Endodermal cell (in vitro differentiated cells): ENCODE measurements around the gene IRF6. TPM values are rescaled to one million over a fixed set of nuclear protein-coding genes. Genes with fewer than 3 reads are reported as not detected.

ENCODE experiments used
- DNase-seq: peaks from one replicate; pipeline ENCODE4 v3.0.0-alpha.2; 2017
- H3K27ac ChIP-seq: 2 replicates; pipeline ENCODE4 v1.5.1; 2013; ENCODE audit warnings: mild to moderate bottlenecking, low read depth, low read length, moderate library complexity
- H3K27me3 ChIP-seq: 2 replicates; pipeline ENCODE4 v1.6.1; 2013; ENCODE audit warnings: mild to moderate bottlenecking, low read length, moderate library complexity; ENCODE audit not compliant: insufficient read depth, control insufficient read depth, poor library complexity, severe bottlenecking
- H3K36me3 ChIP-seq: 2 replicates; pipeline ENCODE4 v1.7.0; 2013; ENCODE audit warnings: mild to moderate bottlenecking, low read length, moderate library complexity; ENCODE audit not compliant: control insufficient read depth, insufficient read depth
- H3K4me1 ChIP-seq: one replicate; pipeline ENCODE4 v1.7.0; 2013; ENCODE audit warnings: low read length; ENCODE audit not compliant: control insufficient read depth, insufficient read depth
- H3K4me3 ChIP-seq: 2 replicates; pipeline ENCODE4 v1.5.1; 2013; ENCODE audit warnings: mild to moderate bottlenecking, low read length, moderate library complexity
- H3K9ac ChIP-seq: 2 replicates; pipeline ENCODE4 v1.6.1; 2013; ENCODE audit warnings: mild to moderate bottlenecking, low read length, moderate library complexity; ENCODE audit not compliant: poor library complexity, severe bottlenecking; ENCODE audit errors: extremely low read depth
- H3K9me3 ChIP-seq: 2 replicates; pipeline ENCODE4 v1.6.1; 2013; ENCODE audit warnings: mild to moderate bottlenecking, low read length, moderate library complexity; ENCODE audit not compliant: control insufficient read depth
- H3K27ac Mint-ChIP-seq: 2 replicates; pipeline ENCODE4 v1.8.0; 2020; ENCODE audit warnings: mixed read lengths
- H3K27me3 Mint-ChIP-seq: 2 replicates; pipeline ENCODE4 v1.8.0; 2021; ENCODE audit warnings: mild to moderate bottlenecking, mixed read lengths; ENCODE audit not compliant: insufficient read depth
- H3K36me3 Mint-ChIP-seq: 2 replicates; pipeline ENCODE4 v1.8.0; 2020; ENCODE audit warnings: low read depth, mixed read lengths
- H3K4me1 Mint-ChIP-seq: 2 replicates; pipeline ENCODE4 v1.8.0; 2020; ENCODE audit warnings: mixed read lengths
- H3K4me3 Mint-ChIP-seq: 2 replicates; pipeline ENCODE4 v1.8.0; 2020; ENCODE audit warnings: mild to moderate bottlenecking, moderate library complexity, mixed read lengths
- H3K9me3 Mint-ChIP-seq: 2 replicates; pipeline ENCODE4 v1.8.0; 2020; ENCODE audit warnings: mild to moderate bottlenecking, mixed read lengths
- CTCF ChIP-seq: fragments of 200-600 bp; sonication (generic); conservative IDR thresholded peaks from 2 replicates; pipeline ENCODE4 v1.5.0; 2021; ENCODE audit warnings: antibody characterized with exemption, mild to moderate bottlenecking
- WGBS, 2 experiments: methylation state at CpG; one replicate each; pipeline versions ENCODE4 v1.1.5 to v1.1.7; 2013; ENCODE audit warnings: missing lambda C conversion rate in 2 of 2, mixed read lengths in 1 of 2; ENCODE audit not compliant: insufficient coverage in 1 of 2, insufficient read length in 1 of 2; 5-methylcytosine and 5-hydroxymethylcytosine counted together
- total RNA-seq, 2 donors: library from RNA; stranded (reverse); fragmentation: NEBNext Ultra II Directional in 1 of 2; extraction: Animal tissue kit (Norgen Biotek cat#: 25700) in 1 of 2; gene quantifications; 2 replicates in 1 of 2; 3 replicates in 1 of 2; pipeline ENCODE4 v1.2.1, GENCODE V29; 2021

The IRF6 gene
- total RNA-seq, 2 donors from 2014 or later, result 13.8 to 18.2 TPM

- Mint-ChIP-seq H3K4me1 (peaks cover 6% of the 10 kb centered on the region), H3K9me3 (no peaks in the 10 kb centered on the region), H3K27ac (no peak overlapping the region), H3K27me3 (peaks cover 27% of the 10 kb centered on the region), H3K36me3 (no peaks in the 10 kb centered on the region), H3K4me3 (no peak overlapping the region)
- no peak overlapping the region for H3K27ac ChIP-seq
- no peak for TF ChIP-seq CTCF
- no peaks in the 10 kb centered on the region for H3K4me1 ChIP-seq
- peaks cover 15% of the 10 kb centered on the region for H3K27me3 ChIP-seq
- no peak overlapping the region for H3K9ac ChIP-seq
- DNase-seq, result no peak
- H3K4me3 ChIP-seq, result no peak overlapping the region
- no peaks in the 10 kb centered on the region for H3K36me3 ChIP-seq
- WGBS, 2 experiments, result 93% methylated on average over 3 of the region's 3 CpGs; no CpG with 5 or more reads in 1 of the 2 experiments
- no peaks in the 10 kb centered on the region for H3K9me3 ChIP-seq
These were observed 53.1 kb downstream of the IRF6 start for GRCh38 chr1:209752890-209753289.

GRCh38 chr1:209751627-209752231 is 54.2 kb downstream of the IRF6 start:
- no peaks in the 10 kb centered on the region for H3K4me1 ChIP-seq
- Mint-ChIP-seq H3K4me1 (peaks cover 7% of the 10 kb centered on the region), H3K9me3 (no peaks in the 10 kb centered on the region), H3K27ac (no peak overlapping the region), H3K36me3 (no peaks in the 10 kb centered on the region), H3K27me3 (peaks cover 23% of the 10 kb centered on the region), H3K4me3 (no peak overlapping the region)
- no peak overlapping the region for H3K9ac ChIP-seq
- no peak for TF ChIP-seq CTCF
- H3K36me3 ChIP-seq, result no peaks in the 10 kb centered on the region
- no peak overlapping the region for H3K4me3 ChIP-seq
- no peak overlapping the region for H3K27ac ChIP-seq
- DNase-seq, result no peak
- peaks cover 8% of the 10 kb centered on the region for H3K27me3 ChIP-seq
- H3K9me3 ChIP-seq, result no peaks in the 10 kb centered on the region
- WGBS, 2 experiments, result 86 to 88% methylated on average over 3 to 5 of the region's 5 CpGs

GRCh38 chr1:209749670-209750323 is 56.1 kb downstream of the IRF6 start:
- no peak overlapping the region for H3K4me3 ChIP-seq
- no peak for DNase-seq
- H3K36me3 Mint-ChIP-seq, result no peaks in the 10 kb centered on the region
- WGBS, 2 experiments, result 90 to 100% methylated on average over 1 to 4 of the region's 6 CpGs
- no peaks in the 10 kb centered on the region for H3K9me3 ChIP-seq
- H3K27me3 ChIP-seq, result peaks cover 5% of the 10 kb centered on the region
- H3K9ac ChIP-seq, result no peak overlapping the region
- H3K4me1 Mint-ChIP-seq, result peaks cover 14% of the 10 kb centered on the region
- H3K4me3 Mint-ChIP-seq, result no peak overlapping the region
- H3K9me3 Mint-ChIP-seq, result no peaks in the 10 kb centered on the region
- H3K27me3 Mint-ChIP-seq, result peaks cover 18% of the 10 kb centered on the region
- H3K4me1 ChIP-seq, result no peaks in the 10 kb centered on the region
- TF ChIP-seq CTCF, result no peak
- no peak overlapping the region for H3K27ac ChIP-seq
- H3K36me3 ChIP-seq, result no peaks in the 10 kb centered on the region
- H3K27ac Mint-ChIP-seq, result no peak overlapping the region
